Midbrain (tissue), 1 donor: ENCODE data around the gene P2RX4.
A peak's percentile ranks its signal among the peaks of the same experiment; 100 is the strongest.
"Not testable (repeated sequence)": the region's sequence is repeated elsewhere in the genome, so short reads cannot be mapped to it uniquely, and the experiment has no call there.

ENCODE experiments used
- DNase-seq: peaks from one replicate; lab custom pipeline; 2025; lab: John Stamatoyannopoulos, UW

Gene P2RX4

GRCh38 chr12:121223292-121224285 is 13.7 kb downstream of the P2RX4 start:
- no peak for DNase-seq

- DNase-seq, result no peak
Measured at GRCh38 chr12:121224591-121224990, 14.7 kb downstream of the P2RX4 start.

- no peak for DNase-seq
Measured at GRCh38 chr12:121226399-121226798, 16.5 kb downstream of the P2RX4 start.

GRCh38 chr12:121226871-121227270 is 16.9 kb downstream of the P2RX4 start:
- DNase-seq, result not testable (repeated sequence)

- no peak for DNase-seq
Measured at GRCh38 chr12:121227294-121227693, 17.4 kb downstream of the P2RX4 start.

- DNase-seq, result no peak
Measured at GRCh38 chr12:121228919-121229665, 19.2 kb downstream of the P2RX4 start.

- peak; percentile 46 for DNase-seq
Measured at GRCh38 chr12:121229826-121230537, 20.1 kb downstream of the P2RX4 start.

GRCh38 chr12:121230538-121230907 is 20.6 kb downstream of the P2RX4 start:
- no peak for DNase-seq

GRCh38 chr12:121232163-121232562 is 22.2 kb downstream of the P2RX4 start:
- DNase-seq, result no peak

GRCh38 chr12:121232977-121233627 is 23.2 kb downstream of the P2RX4 start:
- no peak for DNase-seq

- no peak for DNase-seq
Measured at GRCh38 chr12:121233628-121234020, 23.7 kb downstream of the P2RX4 start.

- no peak for DNase-seq
Measured at GRCh38 chr12:121236776-121237175, 26.8 kb downstream of the P2RX4 start.

- DNase-seq, result no peak
Measured at GRCh38 chr12:121237415-121237814, 27.5 kb downstream of the P2RX4 start.

GRCh38 chr12:121238086-121238485 is 28.2 kb downstream of the P2RX4 start:
- no peak for DNase-seq

GRCh38 chr12:121238604-121239350 is 28.8 kb downstream of the P2RX4 start:
- no peak for DNase-seq

GRCh38 chr12:121239351-121240061 is 29.6 kb downstream of the P2RX4 start:
- DNase-seq, result no peak

GRCh38 chr12:121240062-121240420 is 30.1 kb downstream of the P2RX4 start:
- DNase-seq, result no peak

- DNase-seq, result no peak
Measured at GRCh38 chr12:121240484-121241101, 30.7 kb downstream of the P2RX4 start.

- no peak for DNase-seq
Measured at GRCh38 chr12:121241156-121241970, 31.4 kb downstream of the P2RX4 start.
